Measurements from ENCODE around the gene TRAK2.
"Not testable (repeated sequence)": the region's sequence is repeated elsewhere in the genome, so short reads cannot be mapped to it uniquely, and the experiment has no call there.

GRCh38 chr2:201428366-201428765 lies 22.9 kb downstream of the TRAK2 start:
- TF ChIP-seq CTCF (conservative IDR thresholded peaks at IDR 0.05); ZFX (IDR thresholded peaks at IDR 0.05): not testable (repeated sequence)

All from C4-2B (cell line).